ENCODE data around the gene ABL2. TPM values are rescaled to one million over a fixed set of nuclear protein-coding genes. Genes with fewer than 3 reads are reported as not detected.

ABL2 gene
- total RNA-seq, 1 donor from 2014 or later, result 15.0 TPM

DNA sequence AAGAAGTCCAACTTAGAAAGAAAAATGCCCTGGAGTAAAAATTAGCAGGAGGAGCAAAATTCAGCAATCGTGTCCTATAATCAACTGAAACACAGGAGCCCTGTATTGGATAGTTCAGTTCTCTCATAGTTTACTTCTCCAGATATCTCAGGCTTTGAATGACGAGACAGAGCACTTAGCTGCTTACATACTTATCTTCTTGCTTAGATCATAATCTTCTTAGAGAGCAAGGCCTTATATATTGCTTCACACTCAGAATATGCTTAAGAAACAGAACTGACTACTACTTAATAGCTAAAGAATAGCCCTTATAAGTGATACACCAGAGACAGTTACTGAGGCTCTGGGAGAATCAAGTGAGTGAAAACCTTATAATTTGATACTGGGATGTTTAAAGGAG, 108.7 kb downstream of the ABL2 start:
- DNase-seq (ENCODE audit: extremely low spot score in 2 of 2), result no peak
- no peak overlapping the region for H3K27ac ChIP-seq
- H3K4me3 ChIP-seq, result no peak overlapping the region
- no peaks in the 10 kb centered on the region for H3K9me3 ChIP-seq
- no peaks in the 10 kb centered on the region for H3K27me3 ChIP-seq
- H3K4me1 ChIP-seq, result peaks cover 14% of the 10 kb centered on the region
- peaks cover 0 to 23% of the 10 kb centered on the region in 2 donors for H3K36me3 ChIP-seq
- intact Hi-C loops (cut with DNase I), result loop anchor here (10.0 kb wide), 2 partner anchors 54 to 174 kb away; partner anchors contain the start of gene SOAT1
- TF ChIP-seq POLR2A (IDR thresholded peaks at IDR 0.05) (no peak), POLR2AphosphoS5 (IDR thresholded peaks at IDR 0.05; ENCODE audit: insufficient read depth in 1 of 2, low read depth in 1 of 2) (no peak)
- TF ChIP-seq, protein P1, sequence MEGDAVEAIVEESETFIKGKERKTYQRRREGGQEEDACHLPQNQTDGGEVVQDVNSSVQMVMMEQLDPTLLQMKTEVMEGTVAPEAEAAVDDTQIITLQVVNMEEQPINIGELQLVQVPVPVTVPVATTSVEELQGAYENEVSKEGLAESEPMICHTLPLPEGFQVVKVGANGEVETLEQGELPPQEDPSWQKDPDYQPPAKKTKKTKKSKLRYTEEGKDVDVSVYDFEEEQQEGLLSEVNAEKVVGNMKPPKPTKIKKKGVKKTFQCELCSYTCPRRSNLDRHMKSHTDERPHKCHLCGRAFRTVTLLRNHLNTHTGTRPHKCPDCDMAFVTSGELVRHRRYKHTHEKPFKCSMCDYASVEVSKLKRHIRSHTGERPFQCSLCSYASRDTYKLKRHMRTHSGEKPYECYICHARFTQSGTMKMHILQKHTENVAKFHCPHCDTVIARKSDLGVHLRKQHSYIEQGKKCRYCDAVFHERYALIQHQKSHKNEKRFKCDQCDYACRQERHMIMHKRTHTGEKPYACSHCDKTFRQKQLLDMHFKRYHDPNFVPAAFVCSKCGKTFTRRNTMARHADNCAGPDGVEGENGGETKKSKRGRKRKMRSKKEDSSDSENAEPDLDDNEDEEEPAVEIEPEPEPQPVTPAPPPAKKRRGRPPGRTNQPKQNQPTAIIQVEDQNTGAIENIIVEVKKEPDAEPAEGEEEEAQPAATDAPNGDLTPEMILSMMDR (IDR thresholded peaks at IDR 0.05), result no peak

GRCh38 chr1:179119513-179119912, 110.0 kb downstream of the ABL2 start:
- H3K27me3 ChIP-seq, result no peaks in the 10 kb centered on the region
- H3K27ac ChIP-seq, result no peak overlapping the region
- intact Hi-C loops (cut with DNase I), result loop anchor here (2.0 kb wide), 1 partner anchor 79 kb away; no protein-coding TSS in a partner anchor
- H3K4me1 ChIP-seq, result peaks cover 13% of the 10 kb centered on the region
- H3K9me3 ChIP-seq, result no peaks in the 10 kb centered on the region
- no peak for DNase-seq (ENCODE audit: extremely low spot score in 2 of 2)
- peaks cover 0 to 23% of the 10 kb centered on the region in 2 donors for H3K36me3 ChIP-seq
- H3K4me3 ChIP-seq, result no peak overlapping the region
- TF ChIP-seq POLR2A (IDR thresholded peaks at IDR 0.05) (no peak), POLR2AphosphoS5 (IDR thresholded peaks at IDR 0.05; ENCODE audit: insufficient read depth in 1 of 2, low read depth in 1 of 2) (no peak)
- TF ChIP-seq, protein P1 (IDR thresholded peaks at IDR 0.05), result no peak

GRCh38 chr1:179115181-179115580, 114.3 kb downstream of the ABL2 start:
- H3K36me3 ChIP-seq, result peaks cover 0 to 46% of the 10 kb centered on the region in 2 donors
- intact Hi-C loops (cut with DNase I), result no loop called here

GRCh38 chr1:179108644-179109043, 120.8 kb downstream of the ABL2 start:
- DNase-seq (ENCODE audit: extremely low spot score in 2 of 2), result no peak
- no peaks in the 10 kb centered on the region for H3K4me1 ChIP-seq
- intact Hi-C loops (cut with DNase I), result no loop called here
- peaks cover 3 to 64% of the 10 kb centered on the region in 2 donors for H3K36me3 ChIP-seq
- H3K27ac ChIP-seq, result no peak overlapping the region
- TF ChIP-seq POLR2AphosphoS5 (IDR thresholded peaks at IDR 0.05; ENCODE audit: insufficient read depth in 1 of 2, low read depth in 1 of 2) (no peak), POLR2A (IDR thresholded peaks at IDR 0.05) (no peak)
- TF ChIP-seq, protein P1 (IDR thresholded peaks at IDR 0.05), result no peak
- no peaks in the 10 kb centered on the region for H3K9me3 ChIP-seq
- no peak overlapping the region for H3K4me3 ChIP-seq
- H3K27me3 ChIP-seq, result no peaks in the 10 kb centered on the region

More at GRCh38 chr1:179115181-179115580, 114.3 kb downstream of the ABL2 start:
- no peaks in the 10 kb centered on the region for H3K27me3 ChIP-seq
- H3K4me3 ChIP-seq, result no peak overlapping the region
- peaks cover 8% of the 10 kb centered on the region for H3K4me1 ChIP-seq
- no peak overlapping the region for H3K27ac ChIP-seq
- TF ChIP-seq POLR2AphosphoS5 (IDR thresholded peaks at IDR 0.05; ENCODE audit: insufficient read depth in 1 of 2, low read depth in 1 of 2), result no peak
- no peak for TF ChIP-seq POLR2A (IDR thresholded peaks at IDR 0.05)
- TF ChIP-seq, protein P1 (IDR thresholded peaks at IDR 0.05), result no peak
- no peaks in the 10 kb centered on the region for H3K9me3 ChIP-seq
- DNase-seq (ENCODE audit: extremely low spot score in 2 of 2), result no peak

DNA sequence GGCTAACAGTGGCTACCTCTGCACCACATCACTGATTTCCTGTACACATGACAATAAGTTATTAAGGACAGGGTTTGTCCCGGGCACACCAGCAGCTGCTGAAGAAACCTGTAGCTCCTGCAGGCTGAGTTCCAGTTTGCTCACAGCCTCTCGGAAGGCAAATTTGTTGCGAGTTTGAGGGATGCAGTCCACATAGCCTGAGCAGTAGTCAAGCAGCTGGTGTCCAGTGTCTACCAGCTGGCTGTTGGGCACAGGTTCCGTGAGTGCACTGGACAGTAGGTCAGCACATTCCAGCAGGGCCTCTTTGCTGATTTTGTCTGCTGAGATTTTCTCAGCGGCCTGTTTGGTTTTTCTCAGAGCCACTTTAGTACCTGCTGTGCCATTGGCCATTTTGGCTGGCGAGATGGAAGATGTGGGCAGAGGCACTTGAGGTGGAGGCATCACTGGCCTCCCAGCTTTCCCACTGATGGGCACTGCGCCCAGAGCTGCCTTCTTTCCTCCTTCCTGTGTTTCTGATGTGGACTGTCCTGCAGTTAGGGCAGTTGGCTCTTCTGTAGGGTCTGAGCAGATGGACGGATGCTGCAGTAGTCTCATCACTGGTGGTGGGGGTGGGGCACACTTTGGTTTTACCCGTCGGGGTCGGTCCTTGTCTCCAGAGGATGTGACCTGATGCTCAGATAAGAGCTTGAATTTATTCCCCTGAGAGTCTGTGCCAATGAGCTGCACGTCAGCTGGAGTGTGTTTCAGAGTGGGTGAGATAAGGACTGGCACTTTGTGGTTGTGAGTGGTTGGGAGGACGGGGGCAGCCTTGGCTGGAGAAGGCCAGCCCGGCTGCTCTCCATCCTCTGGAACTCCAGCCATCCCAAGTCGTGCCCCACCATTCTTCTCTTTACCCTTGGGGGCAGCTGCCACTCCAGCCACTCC, 121.5 kb downstream of the ABL2 start:
- H3K4me3 ChIP-seq, result no peak overlapping the region
- H3K27me3 ChIP-seq, result no peaks in the 10 kb centered on the region
- intact Hi-C loops (cut with DNase I), result no loop called here
- DNase-seq (ENCODE audit: extremely low spot score in 2 of 2), result no peak
- no peaks in the 10 kb centered on the region for H3K4me1 ChIP-seq
- H3K27ac ChIP-seq, result no peak overlapping the region
- TF ChIP-seq, protein P1 (IDR thresholded peaks at IDR 0.05), result no peak
- TF ChIP-seq POLR2AphosphoS5 (IDR thresholded peaks at IDR 0.05; ENCODE audit: insufficient read depth in 1 of 2, low read depth in 1 of 2) (no peak), POLR2A (IDR thresholded peaks at IDR 0.05) (no peak)
- no peaks in the 10 kb centered on the region for H3K9me3 ChIP-seq
- H3K36me3 ChIP-seq, result peaks cover 3 to 63% of the 10 kb centered on the region in 2 donors

Measured in vagina (tissue), 2 donors.